PC-9 (cell line): ENCODE measurements around the gene F7. TPM values are rescaled to one million over a fixed set of nuclear protein-coding genes. Genes with fewer than 3 reads are reported as not detected.
"Not testable (repeated sequence)": the region's sequence is repeated elsewhere in the genome, so short reads cannot be mapped to it uniquely, and the experiment has no call there.

Experiments
- BruUV-seq: library from RNA; stranded (reverse); fragments of 400-500 nt; replicated peaks from 2 replicates; lab custom pipeline; 2021; lab: Mats Ljungman, UMichigan
- CTCF ChIA-PET: fragments of 300-600 bp; sonication (Branson Sonifier 250); formaldehyde crosslinking; loops from one replicate; lab custom pipeline; 2022; ENCODE audit warnings: antibody characterized with exemption; lab: Charles Lee
- POLR2A ChIA-PET: fragments of 300-600 bp; sonication (Branson Sonifier 250); formaldehyde crosslinking; loops from one replicate; lab custom pipeline; 2022; ENCODE audit warnings: antibody characterized with exemption; ENCODE audit not compliant: unreplicated experiment; lab: Charles Lee
- DNase-seq, 2 experiments: peaks; one replicate each; pipeline versions ENCODE4 v3.0.0 to v3.0.0-alpha.2; 2015 to 2022; ENCODE audit warnings: mixed read lengths in 1 of 2
- H2AFZ ChIP-seq: fragments of 200-600 bp; sonication (generic); 2 replicates; pipeline ENCODE4 v1.8.1; 2017; ENCODE audit warnings: antibody characterized with exemption
- H3F3A ChIP-seq: fragments of 200-600 bp; sonication (generic); 2 replicates; pipeline ENCODE4 v1.8.1; 2017; ENCODE audit warnings: antibody characterized with exemption, mild to moderate bottlenecking, low read depth; ENCODE audit not compliant: insufficient read depth
- H3K27ac ChIP-seq: fragments of 200-600 bp; sonication (generic); 2 replicates; pipeline ENCODE4 v1.6.1; 2016; ENCODE audit warnings: mixed run types
- H3K27me3 ChIP-seq: fragments of 200-600 bp; sonication (generic); 2 replicates; pipeline ENCODE4 v1.6.1; 2016; ENCODE audit warnings: low read depth, mixed run types; ENCODE audit not compliant: insufficient read depth
- H3K36me3 ChIP-seq: fragments of 200-600 bp; sonication (generic); 2 replicates; pipeline ENCODE4 v1.6.1; 2016; ENCODE audit warnings: low read depth, mixed run types
- H3K4me1 ChIP-seq: fragments of 200-600 bp; sonication (generic); replicated peaks from 2 replicates; pipeline ENCODE4 v1.6.1; 2016; ENCODE audit warnings: mixed run types; ENCODE audit not compliant: insufficient read depth
- H3K4me2 ChIP-seq: fragments of 200-600 bp; sonication (generic); 2 replicates; pipeline ENCODE4 v1.6.1; 2017; ENCODE audit warnings: mixed run types
- H3K4me3 ChIP-seq: fragments of 200-600 bp; sonication (generic); 2 replicates; pipeline ENCODE4 v1.6.1; 2016; ENCODE audit warnings: mixed run types
- H3K79me2 ChIP-seq: fragments of 200-600 bp; sonication (generic); 2 replicates; pipeline ENCODE4 v1.6.1; 2017; ENCODE audit warnings: low read depth, mixed run types
- H3K9me2 ChIP-seq: fragments of 200-600 bp; sonication (generic); 2 replicates; pipeline ENCODE4 v1.8.1; 2017; ENCODE audit warnings: mild to moderate bottlenecking; ENCODE audit not compliant: insufficient read depth
- H3K9me3 ChIP-seq: fragments of 200-600 bp; sonication (generic); 2 replicates; pipeline ENCODE4 v1.8.1; 2016; ENCODE audit warnings: low read depth; ENCODE audit not compliant: insufficient read depth
- H4K20me1 ChIP-seq: fragments of 200-600 bp; sonication (generic); 2 replicates; pipeline ENCODE4 v1.8.1; 2017; ENCODE audit not compliant: insufficient read depth
- EZH2 ChIP-seq: fragments of 200-600 bp; sonication (generic); IDR thresholded peaks from 2 replicates; pipeline ENCODE4 v1.8.0; 2017; ENCODE audit warnings: antibody characterized with exemption, low read depth
- intact Hi-C: fragments of 100-400 bp; cut with micrococcal nuclease; formaldehyde crosslinking; loops from one replicate; pipeline ENCODE4 v1.10.0; 2022; ENCODE audit not compliant: unreplicated experiment
- total RNA-seq: library from RNA; stranded (reverse); gene quantifications from 2 replicates; pipeline ENCODE4 v1.2.3, GENCODE V29; 2021
- TF ChIP-seq, protein P1 (sequence below): fragments of 200-600 bp; sonication (generic); conservative IDR thresholded peaks from 2 replicates; pipeline ENCODE4 v1.6.1; 2017; ENCODE audit warnings: mixed run types, antibody characterized with exemption, mild to moderate bottlenecking, moderate library complexity

F7 gene
- total RNA-seq, 1 experiment from 2014 or later: not detected

- ChIA-PET CTCF (no interaction called here), POLR2A (no interaction called here)
- Histone ChIP-seq H3K4me1 (no peaks in the 10 kb centered on the region), H3F3A (no peaks in the 10 kb centered on the region; the same call in 1 of the 2 replicates), H2AFZ (no peak overlapping the region), H3K4me2 (no peak overlapping the region), H3K36me3 (no peaks in the 10 kb centered on the region), H3K79me2 (no peaks in the 10 kb centered on the region), H3K9me3 (no peaks in the 10 kb centered on the region), H4K20me1 (no peaks in the 10 kb centered on the region), H3K9me2 (no peaks in the 10 kb centered on the region), H3K27me3 (peaks cover 25% of the 10 kb centered on the region), H3K4me3 (no peak overlapping the region), H3K27ac (no peak overlapping the region)
- no peak for DNase-seq
- no TSS peak for BruUV-seq
- TF ChIP-seq, protein P1, sequence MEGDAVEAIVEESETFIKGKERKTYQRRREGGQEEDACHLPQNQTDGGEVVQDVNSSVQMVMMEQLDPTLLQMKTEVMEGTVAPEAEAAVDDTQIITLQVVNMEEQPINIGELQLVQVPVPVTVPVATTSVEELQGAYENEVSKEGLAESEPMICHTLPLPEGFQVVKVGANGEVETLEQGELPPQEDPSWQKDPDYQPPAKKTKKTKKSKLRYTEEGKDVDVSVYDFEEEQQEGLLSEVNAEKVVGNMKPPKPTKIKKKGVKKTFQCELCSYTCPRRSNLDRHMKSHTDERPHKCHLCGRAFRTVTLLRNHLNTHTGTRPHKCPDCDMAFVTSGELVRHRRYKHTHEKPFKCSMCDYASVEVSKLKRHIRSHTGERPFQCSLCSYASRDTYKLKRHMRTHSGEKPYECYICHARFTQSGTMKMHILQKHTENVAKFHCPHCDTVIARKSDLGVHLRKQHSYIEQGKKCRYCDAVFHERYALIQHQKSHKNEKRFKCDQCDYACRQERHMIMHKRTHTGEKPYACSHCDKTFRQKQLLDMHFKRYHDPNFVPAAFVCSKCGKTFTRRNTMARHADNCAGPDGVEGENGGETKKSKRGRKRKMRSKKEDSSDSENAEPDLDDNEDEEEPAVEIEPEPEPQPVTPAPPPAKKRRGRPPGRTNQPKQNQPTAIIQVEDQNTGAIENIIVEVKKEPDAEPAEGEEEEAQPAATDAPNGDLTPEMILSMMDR: no peak
- TF ChIP-seq EZH2: no peak
- intact Hi-C loops: no loop called here
Measured at GRCh38 chr13:113161433-113161832, 55.8 kb downstream of the F7 start.

- CTCF ChIA-PET, intact Hi-C loops: not testable (repeated sequence)
Measured at GRCh38 chr13:113161975-113162374, 56.4 kb downstream of the F7 start.

GRCh38 chr13:113162783-113163685 is 57.4 kb downstream of the F7 start:
- Histone ChIP-seq H4K20me1 (no peaks in the 10 kb centered on the region), H3K36me3 (no peaks in the 10 kb centered on the region; the same call in 1 of the 2 replicates), H3F3A (no peaks in the 10 kb centered on the region; the same call in 1 of the 2 replicates), H3K27ac (no peak overlapping the region), H3K4me1 (no peaks in the 10 kb centered on the region), H3K27me3 (peaks cover 21% of the 10 kb centered on the region), H3K4me2 (no peak overlapping the region), H2AFZ (no peak overlapping the region), H3K9me3 (no peaks in the 10 kb centered on the region), H3K9me2 (no peaks in the 10 kb centered on the region), H3K79me2 (no peaks in the 10 kb centered on the region), H3K4me3 (no peak overlapping the region)
- no peak for TF ChIP-seq EZH2
- TF ChIP-seq, protein P1: no peak
- BruUV-seq: no TSS peak
- DNase-seq: no peak
- POLR2A ChIA-PET: no interaction called here
- CTCF ChIA-PET: no interaction called here
- intact Hi-C loops: no loop called here

More at GRCh38 chr13:113161975-113162374, 56.4 kb downstream of the F7 start:
- H4K20me1 ChIP-seq, H3K9me3 ChIP-seq, H3K4me3 ChIP-seq, DNase-seq, BruUV-seq, POLR2A ChIA-PET, H3K4me2 ChIP-seq, H3K36me3 ChIP-seq, H3K79me2 ChIP-seq, H3F3A ChIP-seq, H2AFZ ChIP-seq, H3K9me2 ChIP-seq, H3K27ac ChIP-seq, H3K4me1 ChIP-seq: not testable (repeated sequence)
- H3K27me3 ChIP-seq: peaks cover 25% of the 10 kb centered on the region
